Activated naive CD4-positive, alpha-beta T cell treated with Interleukin-2 at 50 U/mL for 16 hours (primary cell): ENCODE measurements around the gene SLC39A5.
"Not testable (repeated sequence)": the region's sequence is repeated elsewhere in the genome, so short reads cannot be mapped to it uniquely, and the experiment has no call there.

ENCODE experiments used
- DNase-seq: peaks from one replicate; pipeline ENCODE4 v3.0.0-alpha.2; 2020

Gene SLC39A5

DNA sequence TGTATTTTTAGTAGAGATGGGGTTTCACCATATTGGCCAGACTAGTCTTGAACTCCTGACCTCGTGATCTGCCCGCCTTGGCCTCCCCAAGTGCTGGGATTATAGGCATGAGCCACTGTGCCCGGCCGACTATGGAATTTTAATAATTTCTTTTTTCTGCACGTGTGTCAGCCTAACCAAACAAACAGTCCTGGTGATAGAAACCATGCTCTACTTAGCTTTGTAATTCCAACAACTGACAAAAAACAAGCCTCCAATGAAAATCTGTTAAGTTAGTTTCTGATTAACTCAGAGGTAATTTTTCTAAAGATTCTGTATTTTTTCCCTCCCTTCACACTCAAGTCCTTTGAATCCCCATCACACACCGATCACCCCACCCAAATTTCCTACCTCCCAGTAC is 52.2 kb downstream of the SLC39A5 start:
- no peak for DNase-seq

DNA sequence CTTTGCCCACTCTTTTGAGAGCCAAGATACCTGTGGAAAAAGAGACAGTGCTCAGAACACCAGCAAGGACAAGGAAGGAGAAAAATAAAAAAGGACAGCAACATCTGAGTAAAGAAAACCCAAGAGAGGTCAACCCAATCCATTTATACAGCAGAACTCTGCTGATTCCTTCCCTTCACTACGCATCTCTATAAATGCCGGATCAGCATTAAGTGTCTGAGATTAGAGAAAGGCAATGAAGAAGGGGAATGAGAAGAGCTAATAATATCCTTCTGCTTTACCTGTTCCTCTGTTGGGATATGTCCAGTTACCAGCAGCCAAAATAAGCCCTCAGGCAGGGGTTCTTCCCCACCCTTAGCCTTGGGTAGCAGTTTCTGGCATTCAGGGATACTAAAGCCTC is 52.7 kb downstream of the SLC39A5 start:
- DNase-seq: no peak

DNA sequence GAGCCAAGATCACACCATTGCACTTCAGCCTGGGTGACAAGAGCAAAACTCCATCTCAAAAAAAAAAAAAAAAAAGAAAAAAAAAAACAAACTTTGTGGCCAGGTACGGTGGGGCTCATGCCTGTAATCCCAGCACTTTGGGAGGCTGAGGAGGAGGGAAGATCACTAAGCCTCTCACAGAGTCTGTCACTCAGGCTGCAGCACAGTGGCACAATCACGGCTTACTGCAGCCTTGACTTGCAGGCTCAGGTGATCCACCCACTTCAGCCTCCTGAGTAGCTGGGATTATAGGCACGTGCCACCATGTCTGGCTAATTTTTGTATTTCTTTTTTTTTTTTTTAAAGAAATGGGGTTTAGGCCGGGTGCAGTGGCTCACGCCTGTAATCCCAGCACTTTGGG is 54.4 kb downstream of the SLC39A5 start:
- DNase-seq: not testable (repeated sequence)

DNA sequence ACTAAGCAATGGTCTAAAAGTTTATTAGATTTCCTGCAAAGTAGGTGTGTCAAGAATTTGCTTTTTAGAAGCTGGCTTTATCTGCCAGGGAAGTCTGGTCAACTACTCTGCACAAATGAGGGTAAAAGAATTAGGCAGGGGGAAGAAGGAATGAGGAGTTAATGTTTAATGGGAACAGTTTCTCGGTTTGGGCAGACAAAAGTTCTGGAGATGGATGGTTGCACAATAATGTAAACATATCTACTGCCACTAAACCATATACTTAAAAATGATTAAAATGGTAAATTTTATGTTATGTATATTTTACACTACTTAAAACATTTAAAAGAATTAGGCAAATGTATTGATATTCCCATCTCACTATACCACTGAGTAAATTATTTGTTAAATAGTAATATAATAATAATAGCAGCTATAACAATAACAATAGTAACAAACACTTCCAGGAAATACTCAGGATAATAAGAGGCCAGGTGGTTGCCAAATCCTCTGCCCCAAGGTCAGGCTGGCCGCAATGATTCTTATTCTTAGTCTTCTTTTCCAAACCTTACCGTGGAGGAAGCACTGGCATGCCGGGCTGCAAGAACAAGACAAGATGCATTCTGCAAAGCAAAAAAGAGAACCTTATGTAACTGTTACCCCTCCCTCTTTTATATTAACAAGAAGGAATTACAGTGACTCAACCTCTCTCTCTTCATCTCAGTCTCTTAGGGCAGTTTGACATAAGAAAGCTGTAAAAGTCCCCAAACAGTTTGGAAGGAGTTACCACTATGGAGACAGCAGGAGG is 56.4 kb downstream of the SLC39A5 start:
- DNase-seq: no peak
